Endothelial cell of umbilical vein (primary cell): Measurements from ENCODE around the gene PTPN5. TPM values are rescaled to one million over a fixed set of nuclear protein-coding genes. Genes with fewer than 3 reads are reported as not detected.

ENCODE experiments used
- BruUV-seq: library from RNA; stranded (reverse); fragments of 400-500 nt; replicated peaks from 2 replicates; lab custom pipeline; 2021; lab: Mats Ljungman, UMichigan
- CTCF ChIA-PET: fragments of 300-600, 350-600 bp; sonication (Branson Sonifier 250); formaldehyde crosslinking; loops from one replicate; lab custom pipeline; 2021; ENCODE audit warnings: antibody characterized with exemption, inconsistent platforms; lab: Charles Lee
- POLR2A ChIA-PET: fragments of 300-600, 350-600 bp; sonication (Branson Sonifier 250); formaldehyde crosslinking; loops from one replicate; lab custom pipeline; 2021; ENCODE audit warnings: antibody characterized with exemption, inconsistent platforms; lab: Charles Lee
- DNase-seq: peaks from one replicate; pipeline ENCODE4 v3.0.0-alpha.2; 2011; ENCODE audit warnings: low read depth, low spot score
- FAIRE-seq: peaks from 2 replicates; lab custom pipeline; 2011; peaks lifted over from hg19 to GRCh38; lab: Jason Lieb, UNC
- H2AFZ ChIP-seq: 2 replicates; pipeline ENCODE4 v1.6.0; 2012; ENCODE audit warnings: low read depth, low read length, control low read depth, inconsistent platforms
- H3K27ac ChIP-seq: 2 replicates; pipeline ENCODE4 v1.5.1; 2011; ENCODE audit warnings: low read depth, mild to moderate bottlenecking, control low read depth, low read length, moderate library complexity; ENCODE audit not compliant: insufficient read depth
- H3K27me3 ChIP-seq, 2 experiments: 2 replicates each; pipeline versions ENCODE4 v1.6.0 to v1.6.1; 2011; ENCODE audit warnings: low read length in 2 of 2, mixed read lengths in 1 of 2; ENCODE audit not compliant: control insufficient read depth in 2 of 2, insufficient read depth in 2 of 2
- H3K36me3 ChIP-seq, 2 experiments: 2 replicates in 1 of 2; 3 replicates in 1 of 2; pipeline ENCODE4 v1.5.1; 2011; ENCODE audit warnings: low read length in 2 of 2, mild to moderate bottlenecking in 1 of 2, moderate library complexity in 1 of 2; ENCODE audit not compliant: control insufficient read depth in 2 of 2, insufficient read depth in 2 of 2; ENCODE audit errors: extremely low read depth in 1 of 2
- H3K4me1 ChIP-seq: 3 replicates; pipeline ENCODE4 v1.5.1; 2011; ENCODE audit warnings: mild to moderate bottlenecking, low read length; ENCODE audit not compliant: control insufficient read depth, insufficient read depth; ENCODE audit errors: extremely low read depth
- H3K4me2 ChIP-seq: 2 replicates; pipeline ENCODE4 v1.6.1; 2011; ENCODE audit warnings: low read length, control low read depth, mixed read lengths; ENCODE audit not compliant: insufficient read depth
- H3K4me3 ChIP-seq, 3 experiments: fragments of 200-600 bp in 1 of 3; sonication (generic), shearing (Covaris generic) in 1 of 3; replicated peaks in 1 of 3; 2 replicates each; pipeline ENCODE4 v1.5.1; 2011 to 2016; ENCODE audit warnings: control low read depth in 3 of 3, low read length in 3 of 3, mild to moderate bottlenecking in 2 of 3, inconsistent platforms in 1 of 3, low read depth in 1 of 3, moderate library complexity in 1 of 3; ENCODE audit not compliant: insufficient read depth in 1 of 3
- H3K79me2 ChIP-seq: 2 replicates; pipeline ENCODE4 v1.6.0; 2012; ENCODE audit warnings: low read length, inconsistent platforms; ENCODE audit not compliant: control insufficient read depth, insufficient read depth
- H3K9ac ChIP-seq: replicated peaks from 2 replicates; pipeline ENCODE3; 2011; ENCODE audit warnings: low read length, control low read depth; ENCODE audit not compliant: insufficient read depth; ENCODE audit errors: extremely low read depth
- H3K9me1 ChIP-seq: replicated peaks from 3 replicates; pipeline ENCODE4 v1.6.0; 2011; ENCODE audit warnings: mild to moderate bottlenecking, low read length; ENCODE audit not compliant: control insufficient read depth, insufficient read depth; ENCODE audit errors: extremely low read depth
- H3K9me3 ChIP-seq: replicated peaks from 2 replicates; pipeline ENCODE4 v1.5.1; 2012; ENCODE audit warnings: low read length, inconsistent platforms; ENCODE audit not compliant: control insufficient read depth, insufficient read depth
- H4K20me1 ChIP-seq: replicated peaks from 2 replicates; pipeline ENCODE3; 2011; ENCODE audit warnings: mild to moderate bottlenecking, low read length; ENCODE audit not compliant: control insufficient read depth, insufficient read depth; ENCODE audit errors: extremely low read depth
- CTCF ChIP-seq, 2 donors: IDR thresholded peaks; 1 replicate in 1 of 2; 2 replicates in 1 of 2; pipeline ENCODE4 v1.5.1; 2011; ENCODE audit warnings: low read length in 2 of 2, mild to moderate bottlenecking in 2 of 2, moderate library complexity in 2 of 2, control low read depth in 1 of 2, inconsistent platforms in 1 of 2, low read depth in 1 of 2; ENCODE audit not compliant: insufficient read depth in 1 of 2; ENCODE audit errors: extremely low read depth in 1 of 2
- EZH2 ChIP-seq: IDR thresholded peaks from 2 replicates; pipeline ENCODE4 v1.6.1; 2012; ENCODE audit warnings: borderline replicate concordance, low read depth, mild to moderate bottlenecking, moderate library complexity, low read length, inconsistent platforms; ENCODE audit not compliant: severe bottlenecking
- FOS ChIP-seq: IDR thresholded peaks from 2 replicates; pipeline ENCODE4 v1.6.1; 2011; ENCODE audit warnings: mild to moderate bottlenecking, low read length, moderate library complexity, borderline replicate concordance; ENCODE audit not compliant: insufficient read depth
- GATA2 ChIP-seq: IDR thresholded peaks from 2 replicates; pipeline ENCODE4 v1.7.0; 2011; ENCODE audit warnings: low read depth, mild to moderate bottlenecking, moderate library complexity, mixed read lengths, low read length; ENCODE audit not compliant: insufficient read length, insufficient read depth
- JUN ChIP-seq: IDR thresholded peaks from 2 replicates; pipeline ENCODE4 v1.6.1; 2011; ENCODE audit warnings: borderline replicate concordance, low read depth; ENCODE audit not compliant: insufficient read length, insufficient read depth
- MAX ChIP-seq: IDR thresholded peaks from 2 replicates; pipeline ENCODE4 v1.6.1; 2011; ENCODE audit not compliant: insufficient read depth, insufficient read length
- MYC ChIP-seq: IDR thresholded peaks from one replicate; pipeline ENCODE4 v1.6.1; 2011; ENCODE audit warnings: mild to moderate bottlenecking, low read depth, low read length
- POLR2A ChIP-seq: IDR thresholded peaks from 2 replicates; pipeline ENCODE4 v1.6.1; 2012; ENCODE audit warnings: low read depth, mild to moderate bottlenecking, control low read depth, low read length
- POLR2AphosphoS5 ChIP-seq: IDR thresholded peaks from 2 replicates; pipeline ENCODE4 v1.6.1; 2012; ENCODE audit warnings: low read depth, mild to moderate bottlenecking, control low read depth, low read length, moderate library complexity; ENCODE audit not compliant: insufficient read depth
- dilution Hi-C: fragments of 300-500 bp; cut with MboI; formaldehyde crosslinking; loops from one replicate; pipeline ENCODE4 v1.15.0; 2019; ENCODE audit warnings: low sequenced_read_pairs; ENCODE audit not compliant: extremely low pct_ligation_motif_present
- intact Hi-C: fragments of 100-400 bp; cut with micrococcal nuclease; formaldehyde crosslinking; loops from one replicate; pipeline ENCODE4 v1.10.0; 2022
- polyA plus RNA-seq, 4 experiments: library from polyadenylated mRNA; depleted of rRNA in 3 of 4; stranded (reverse) in 3 of 4; unstranded in 1 of 4; fragments of >200 nt; gene quantifications; 2 replicates each; pipeline versions ENCODE4 v1.2.1 to v1.2.3, GENCODE V29; 2011 to 2012; ENCODE audit warnings: missing spikeins in 1 of 4
- total RNA-seq: library from RNA; stranded (reverse); gene quantifications from 2 replicates; pipeline ENCODE4 v1.2.3, GENCODE V29; 2021

The PTPN5 gene
- total and polyA plus RNA-seq, 2 donors (not counting 3 experiments of a cell fraction or from before 2014, with no cell fraction given), result not detected

- BruUV-seq, result no TSS peak
- no peak for TF ChIP-seq GATA2
- no peak for TF ChIP-seq EZH2
- no peak for TF ChIP-seq CTCF (IDR thresholded peaks at IDR 0.05; ENCODE audit: extremely low read depth in 1 of 2, insufficient read depth in 1 of 2, low read depth in 1 of 2, low read length in 2 of 2)
- Histone ChIP-seq H3K9ac (no peak overlapping the region), H3K4me3 (no peak overlapping the region), H4K20me1 (no peaks in the 10 kb centered on the region), H3K4me1 (peaks cover 3% of the 10 kb centered on the region), H3K9me3 (no peaks in the 10 kb centered on the region), H3K36me3 (no peaks in the 10 kb centered on the region), H3K4me2 (no peak overlapping the region), H3K27me3 (peaks cover 15 to 24% of the 10 kb centered on the region in 2 experiments), H3K9me1 (no peaks in the 10 kb centered on the region), H3K79me2 (no peaks in the 10 kb centered on the region), H2AFZ (no peak overlapping the region), H3K27ac (no peak overlapping the region)
- intact Hi-C loops, result no loop called here
- dilution Hi-C loops, result no loop called here
- DNase-seq, result no peak
- ChIA-PET CTCF (interaction anchor here (3.4 to 5.0 kb wide), 3 partner anchors 22 to 683 kb away, joined by 14 to 65 read pairs (median 41); no protein-coding TSS in a partner anchor), POLR2A (no interaction called here)
- no peak for FAIRE-seq
Observed at GRCh38 chr11:18798799-18799469, 7.3 kb upstream of the PTPN5 start.

GRCh38 chr11:18794956-18795355 is 3.4 kb upstream of the PTPN5 start:
- ChIA-PET POLR2A (no interaction called here), CTCF (interaction anchor here (1.2 to 3.1 kb wide), 3 partner anchors 15 to 20 kb away, joined by 3 to 17 read pairs (median 3); no protein-coding TSS in a partner anchor)
- FAIRE-seq (no peak), DNase-seq (no peak)
- Histone ChIP-seq H3K79me2 (no peaks in the 10 kb centered on the region), H3K9me1 (no peaks in the 10 kb centered on the region), H3K4me2 (no peak overlapping the region), H3K27me3 (peaks cover 37 to 51% of the 10 kb centered on the region in 2 experiments), H3K36me3 (no peaks in the 10 kb centered on the region), H3K4me1 (peaks cover 3% of the 10 kb centered on the region), H2AFZ (no peak overlapping the region), H3K27ac (no peak overlapping the region), H3K9me3 (no peaks in the 10 kb centered on the region), H3K9ac (no peak overlapping the region), H4K20me1 (no peaks in the 10 kb centered on the region), H3K4me3 (no peak overlapping the region)
- intact Hi-C loops (no loop called here), dilution Hi-C loops (no loop called here)
- TF ChIP-seq POLR2A, result no peak
- no peak for TF ChIP-seq POLR2AphosphoS5
- no peak for TF ChIP-seq JUN
- TF ChIP-seq MAX, result no peak
- TF ChIP-seq FOS, result no peak
- TF ChIP-seq EZH2, result no peak
- TF ChIP-seq CTCF (IDR thresholded peaks at IDR 0.05; ENCODE audit: extremely low read depth in 1 of 2, insufficient read depth in 1 of 2, low read depth in 1 of 2, low read length in 2 of 2), result no peak
- no peak for TF ChIP-seq MYC
- BruUV-seq, result no TSS peak
